ENCODE measurements around the gene LAMC3. TPM values are rescaled to one million over a fixed set of nuclear protein-coding genes. Genes with fewer than 3 reads are reported as not detected.

The LAMC3 gene
- total RNA-seq, 1 experiment from 2014 or later = 0.36 TPM

GRCh38 chr9:130970855-130971254, 38.1 kb upstream of the LAMC3 start:
- Mint-ChIP-seq H3K4me3 (ENCODE audit: unreplicated experiment) (no peak overlapping the region), H3K9me3 (ENCODE audit: unreplicated experiment) (no peaks in the 10 kb centered on the region), H3K27ac (ENCODE audit: unreplicated experiment) (no peak overlapping the region), H3K4me1 (ENCODE audit: low read depth, unreplicated experiment) (no peaks in the 10 kb centered on the region), H3K27me3 (ENCODE audit: insufficient read depth, unreplicated experiment) (peaks cover 20% of the 10 kb centered on the region), H3K36me3 (ENCODE audit: insufficient read depth, unreplicated experiment) (no peaks in the 10 kb centered on the region)
- Histone ChIP-seq H3K4me3 (ENCODE audit: low read depth, low read length) (no peak overlapping the region), H3K9me3 (no peaks in the 10 kb centered on the region), H3K4me1 (no peaks in the 10 kb centered on the region), H3K36me3 (ENCODE audit: control insufficient read depth, insufficient read depth, low read length) (no peaks in the 10 kb centered on the region), H3K27me3 (replicated peaks; ENCODE audit: control insufficient read depth, insufficient read depth, low read length) (peaks cover 3% of the 10 kb centered on the region)
- BruUV-seq (replicated peaks) = no TSS peak
- CTCF ChIA-PET = no interaction called here
- TF ChIP-seq CTCF (IDR thresholded peaks at IDR 0.05; ENCODE audit: insufficient read depth in 1 of 2, low read depth in 1 of 2, low read length in 1 of 2, severe bottlenecking in 1 of 2, unreplicated experiment in 1 of 2) = no peak
- intact Hi-C loops (cut with micrococcal nuclease; ENCODE audit: unreplicated experiment) = no loop called here
- POLR2A ChIA-PET = interaction anchor here (0.6 kb wide), 1 partner anchor 32 kb away, joined by 13 read pairs; no protein-coding TSS in a partner anchor
- no peak for DNase-seq

- DNase-seq = no peak
- Histone ChIP-seq H3K9me3 (no peaks in the 10 kb centered on the region), H3K4me3 (ENCODE audit: low read depth, low read length) (no peak overlapping the region), H3K4me1 (no peaks in the 10 kb centered on the region), H3K36me3 (ENCODE audit: control insufficient read depth, insufficient read depth, low read length) (no peaks in the 10 kb centered on the region), H3K27me3 (replicated peaks; ENCODE audit: control insufficient read depth, insufficient read depth, low read length) (peaks cover 3% of the 10 kb centered on the region)
- no peak overlapping the region for H3K4me3 Mint-ChIP-seq (ENCODE audit: unreplicated experiment)
- intact Hi-C loops (cut with micrococcal nuclease; ENCODE audit: unreplicated experiment) = no loop called here
- ChIA-PET POLR2A (no interaction called here), CTCF (no interaction called here)
- H3K27ac Mint-ChIP-seq (ENCODE audit: unreplicated experiment) = no peak overlapping the region
- TF ChIP-seq CTCF (IDR thresholded peaks at IDR 0.05; ENCODE audit: insufficient read depth in 1 of 2, low read depth in 1 of 2, low read length in 1 of 2, severe bottlenecking in 1 of 2, unreplicated experiment in 1 of 2) = no peak
- no peaks in the 10 kb centered on the region for H3K36me3 Mint-ChIP-seq (ENCODE audit: insufficient read depth, unreplicated experiment)
- peaks cover 20% of the 10 kb centered on the region for H3K27me3 Mint-ChIP-seq (ENCODE audit: insufficient read depth, unreplicated experiment)
- no peaks in the 10 kb centered on the region for H3K4me1 Mint-ChIP-seq (ENCODE audit: low read depth, unreplicated experiment)
- H3K9me3 Mint-ChIP-seq (ENCODE audit: unreplicated experiment) = no peaks in the 10 kb centered on the region
- no TSS peak for BruUV-seq (replicated peaks)
These were observed 37.6 kb upstream of the LAMC3 start for GRCh38 chr9:130971294-130971849.

- intact Hi-C loops (cut with micrococcal nuclease; ENCODE audit: unreplicated experiment) = no loop called here
- Histone ChIP-seq H3K36me3 (ENCODE audit: control insufficient read depth, insufficient read depth, low read length) (no peaks in the 10 kb centered on the region), H3K4me1 (no peaks in the 10 kb centered on the region), H3K27me3 (replicated peaks; ENCODE audit: control insufficient read depth, insufficient read depth, low read length) (peaks cover 3% of the 10 kb centered on the region), H3K4me3 (ENCODE audit: low read depth, low read length) (no peak overlapping the region), H3K9me3 (no peaks in the 10 kb centered on the region)
- Mint-ChIP-seq H3K4me1 (ENCODE audit: low read depth, unreplicated experiment) (no peaks in the 10 kb centered on the region), H3K4me3 (ENCODE audit: unreplicated experiment) (no peak overlapping the region), H3K27me3 (ENCODE audit: insufficient read depth, unreplicated experiment) (peaks cover 20% of the 10 kb centered on the region), H3K36me3 (ENCODE audit: insufficient read depth, unreplicated experiment) (no peaks in the 10 kb centered on the region), H3K9me3 (ENCODE audit: unreplicated experiment) (no peaks in the 10 kb centered on the region), H3K27ac (ENCODE audit: unreplicated experiment) (no peak overlapping the region)
- no peak for TF ChIP-seq CTCF (IDR thresholded peaks at IDR 0.05; ENCODE audit: insufficient read depth in 1 of 2, low read depth in 1 of 2, low read length in 1 of 2, severe bottlenecking in 1 of 2, unreplicated experiment in 1 of 2)
- ChIA-PET POLR2A (no interaction called here), CTCF (interaction anchor here (1.4 kb wide), 1 partner anchor 26 kb away, joined by 4 read pairs; no protein-coding TSS in a partner anchor)
- no TSS peak for BruUV-seq (replicated peaks)
- no peak for DNase-seq
These were observed 36.6 kb upstream of the LAMC3 start for GRCh38 chr9:130972277-130972956.
